GM18868 (cell line): ENCODE measurements around the gene NXF1.
"Not testable (repeated sequence)": the region's sequence is repeated elsewhere in the genome, so short reads cannot be mapped to it uniquely, and the experiment has no call there.

Experiments used
- ATAC-seq: cut with Tn5 transposase; IDR thresholded peaks from one replicate; pipeline ENCODE4 v1.9.1; 2021; ENCODE audit warnings: mild to moderate bottlenecking, moderate library complexity; ENCODE audit not compliant: unreplicated experiment

Gene NXF1

DNA sequence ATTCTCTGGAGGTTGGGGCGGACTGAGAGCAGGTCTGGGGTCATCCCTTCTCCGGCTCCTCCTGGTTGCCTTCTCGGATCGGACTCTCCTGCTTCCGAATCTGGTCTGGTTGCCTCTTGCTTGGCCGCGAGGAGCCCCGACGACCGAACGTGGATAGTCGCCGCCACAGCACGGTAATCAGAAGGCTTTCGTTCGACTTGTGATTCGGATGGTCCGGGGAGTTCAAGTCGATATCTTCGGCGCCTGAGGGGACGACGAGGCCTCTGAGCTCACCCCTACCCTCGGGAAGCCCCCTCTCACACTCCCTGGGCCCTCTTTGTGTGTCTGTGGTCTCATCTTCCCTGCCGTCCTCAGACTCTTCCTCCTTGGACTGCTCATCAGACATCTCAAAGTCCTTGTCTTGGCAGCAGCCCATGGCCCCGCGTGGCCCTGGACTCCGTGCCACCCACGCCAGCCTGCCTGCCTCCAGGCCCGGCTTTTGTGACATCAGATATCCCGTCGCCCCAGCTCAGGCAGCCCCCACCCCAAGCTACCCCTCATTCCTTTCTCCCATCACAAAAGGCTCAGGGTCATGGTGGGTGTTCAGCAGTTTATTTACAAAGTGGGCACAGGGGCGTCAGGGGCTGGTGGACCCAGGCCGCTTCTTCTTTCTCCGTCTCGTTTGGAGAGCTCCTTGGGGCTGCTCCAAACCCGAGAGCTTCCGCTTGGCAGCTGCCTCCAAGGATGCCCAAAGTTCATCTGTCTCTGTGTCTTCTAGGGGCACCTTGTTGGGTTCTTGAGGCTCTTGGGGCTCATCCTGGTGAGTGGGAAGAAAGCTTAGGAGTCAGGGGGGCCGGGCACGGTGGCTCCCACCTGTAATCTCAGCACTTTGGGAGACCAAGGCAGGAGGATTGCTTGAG lies 27.3 kb upstream of the NXF1 start, which contains the start of gene TEX54:
Gene TEX54 (minus strand): TSS at position 506 of the 899 bp plus-strand sequence.
- no peak for ATAC-seq

- peak; percentile 88 for ATAC-seq
These were observed 26.5 kb upstream of the NXF1 start, which contains the start of gene STX5 for GRCh38 chr11:62831520-62832335. Gene STX5 (minus strand): TSS chr11:62832051. CDS start chr11:62831243, 808 bp downstream.

GRCh38 chr11:62830904-62831519 lies 25.8 kb upstream of the NXF1 start:
- no peak for ATAC-seq

DNA sequence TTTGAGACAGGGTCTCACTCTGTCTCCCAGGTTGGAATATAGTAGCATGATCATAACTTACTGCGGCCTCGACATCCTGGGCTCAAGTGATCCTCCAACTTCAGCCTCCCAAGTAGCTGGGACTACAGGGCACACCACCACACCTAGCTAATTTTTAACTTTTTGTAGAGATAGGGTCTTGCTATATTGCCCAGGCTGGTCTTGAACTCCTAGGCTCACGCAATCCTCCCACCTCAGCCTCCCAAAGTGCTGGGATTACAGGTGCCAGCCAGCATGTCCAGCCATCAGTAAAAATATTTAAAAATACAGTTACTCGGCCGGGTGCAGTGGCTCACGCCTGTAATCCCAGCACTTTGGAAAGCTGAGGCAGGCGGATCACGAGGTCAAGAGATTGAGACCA lies 22.9 kb upstream of the NXF1 start:
- not testable (repeated sequence) for ATAC-seq

DNA sequence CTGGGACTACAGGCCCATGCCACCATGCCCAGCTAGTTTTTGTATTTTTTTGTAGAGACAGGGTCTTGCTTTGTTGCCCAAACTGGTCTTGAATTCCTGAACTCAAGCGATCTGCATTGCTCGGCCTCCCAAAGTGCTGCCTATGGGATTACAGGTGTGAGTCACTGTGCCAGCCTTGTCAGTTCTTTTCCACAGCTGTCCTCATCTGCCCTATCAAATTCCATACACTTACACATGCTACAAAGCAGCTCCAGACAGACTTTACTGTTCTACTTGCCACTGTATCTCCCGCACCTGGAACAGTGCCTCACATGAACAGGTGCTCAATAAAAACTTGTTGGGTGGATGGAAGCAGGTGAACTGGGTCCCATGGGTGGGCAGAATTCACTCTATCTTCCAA lies 18.4 kb upstream of the NXF1 start:
- ATAC-seq = no peak

GRCh38 chr11:62817129-62817528 lies 11.9 kb upstream of the NXF1 start:
- no peak for ATAC-seq

DNA sequence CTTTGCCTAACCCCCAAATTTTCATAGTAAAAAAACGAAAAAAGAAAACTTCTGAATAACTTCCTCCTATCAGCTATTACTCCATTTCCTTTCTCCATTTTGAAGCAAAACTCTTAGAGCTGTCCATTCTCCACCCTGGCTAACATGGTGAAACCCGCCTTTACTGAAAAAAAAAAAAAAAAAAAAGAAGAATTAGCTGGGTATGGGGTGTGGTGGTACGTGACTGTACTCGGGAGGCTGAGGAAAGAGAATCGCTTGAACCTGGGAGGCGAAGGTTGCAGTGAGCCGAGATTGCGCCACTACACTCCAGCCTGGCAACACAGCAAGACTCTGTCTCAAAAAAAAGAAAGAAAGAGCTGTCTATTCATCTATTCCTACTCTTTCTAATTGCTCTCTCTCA lies 11.3 kb upstream of the NXF1 start:
- no peak for ATAC-seq

GRCh38 chr11:62811659-62812058 lies 6.4 kb upstream of the NXF1 start:
- ATAC-seq = no peak

- no peak for ATAC-seq
These were observed 5.5 kb upstream of the NXF1 start for GRCh38 chr11:62810748-62811147.

DNA sequence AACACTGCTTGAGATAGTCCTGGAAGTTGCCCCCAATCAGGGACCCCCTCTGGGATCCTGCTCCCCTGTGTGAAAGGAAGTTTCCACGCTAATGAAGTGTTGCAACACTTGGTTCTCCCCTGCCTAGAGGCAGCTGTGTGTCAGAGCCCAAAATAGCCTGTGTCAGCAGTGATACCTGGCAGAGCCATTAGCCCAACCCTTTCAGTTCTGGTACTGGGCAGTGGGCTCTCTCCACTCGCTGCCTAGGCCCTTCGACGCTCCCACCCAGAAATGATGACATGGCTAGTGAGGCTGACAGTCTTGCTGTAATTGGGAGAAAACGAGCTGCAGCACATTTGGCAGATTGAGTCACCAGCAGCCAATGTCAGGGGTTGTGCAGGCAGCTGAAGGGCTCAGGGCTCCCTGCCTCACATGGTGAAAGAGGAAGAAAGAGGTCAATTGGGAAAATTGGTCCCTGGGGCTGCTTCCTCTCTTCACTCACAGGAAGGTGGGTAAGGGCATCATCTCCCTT lies 1.4 kb upstream of the NXF1 start:
- ATAC-seq = no peak

- peak; percentile 2 for ATAC-seq
These were observed 761 bp upstream of the NXF1 start for GRCh38 chr11:62805961-62806441.

- ATAC-seq = no peak
These were observed 747 bp downstream of the NXF1 start for GRCh38 chr11:62804310-62805075.

- ATAC-seq = no peak
These were observed 4.2 kb downstream of the NXF1 start for GRCh38 chr11:62801071-62801470.

DNA sequence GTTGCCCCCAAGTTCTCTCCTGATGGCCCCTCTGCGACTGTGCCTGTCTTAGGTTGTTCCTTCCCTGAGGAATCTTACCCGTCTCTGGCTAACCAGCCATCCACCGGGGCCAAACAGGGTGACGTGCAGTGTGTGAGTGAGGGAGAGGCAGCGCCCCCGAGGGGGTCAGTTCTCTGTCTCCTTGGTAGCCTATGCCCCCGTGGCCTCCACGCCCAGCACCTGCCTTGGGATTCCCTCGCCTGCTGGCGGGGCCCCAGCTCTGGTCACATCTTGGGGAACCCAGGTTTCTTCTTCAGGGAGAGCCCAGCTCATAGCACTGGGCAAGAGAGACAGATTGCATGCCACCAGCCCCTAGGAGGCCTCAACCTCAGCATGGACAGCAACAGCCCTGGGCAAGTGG lies 5.8 kb downstream of the NXF1 start:
- no peak for ATAC-seq

GRCh38 chr11:62796281-62796680 lies 9.0 kb downstream of the NXF1 start:
- no peak for ATAC-seq

GRCh38 chr11:62794201-62794775 lies 11.0 kb downstream of the NXF1 start:
- ATAC-seq = no peak

DNA sequence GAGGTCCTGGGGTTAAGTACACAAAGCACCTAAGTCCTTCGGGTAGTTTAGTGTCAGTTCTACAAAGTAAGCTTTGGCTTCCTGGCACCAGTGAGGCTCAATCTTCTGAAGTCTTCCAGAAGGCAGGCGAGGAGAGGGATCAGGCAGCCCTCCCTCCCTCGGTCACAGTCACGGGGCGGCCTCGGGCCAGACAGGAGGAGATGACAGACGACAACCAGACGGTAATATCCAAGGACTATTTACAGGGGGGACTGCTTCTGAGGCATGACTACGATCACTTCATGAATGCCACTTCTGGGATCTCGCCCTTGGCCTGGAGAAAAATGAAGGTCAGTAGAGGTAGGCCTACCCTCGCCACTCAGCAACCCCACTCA lies 13.1 kb downstream of the NXF1 start:
- no peak for ATAC-seq

DNA sequence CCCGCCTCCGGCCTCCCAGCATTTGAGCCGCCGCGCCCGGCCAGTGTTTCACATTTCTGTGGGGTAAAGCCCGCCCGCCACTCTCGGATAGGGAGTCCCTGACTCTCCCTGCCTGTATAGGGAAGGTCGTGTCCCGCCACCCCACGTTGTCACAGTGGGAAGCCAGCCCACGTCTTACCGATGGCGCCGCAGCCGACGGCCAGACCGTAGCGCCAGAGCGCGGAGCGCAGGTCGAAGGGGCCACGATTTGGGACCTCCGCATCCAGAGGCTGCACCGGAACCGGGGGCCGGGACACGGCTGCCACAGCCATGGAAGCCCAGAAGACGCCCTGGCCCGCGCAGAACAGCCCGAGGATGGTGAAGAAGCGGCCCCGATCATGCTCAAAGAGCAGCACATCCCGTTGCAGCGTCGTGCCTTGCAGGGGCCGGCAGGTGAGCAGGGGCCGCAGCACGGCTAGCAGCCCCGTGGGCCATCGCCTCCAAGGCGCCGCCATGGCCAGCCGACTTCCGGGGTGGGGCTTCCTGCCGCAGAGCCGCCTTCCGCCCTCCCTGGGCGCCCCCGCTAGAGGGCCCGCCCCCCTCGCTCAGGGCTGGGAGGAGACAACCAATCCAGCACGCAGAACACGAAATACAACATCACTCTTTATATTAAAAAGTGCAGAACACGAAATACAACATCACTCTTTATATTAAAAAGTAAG lies 13.6 kb downstream of the NXF1 start, which contains the start of gene TMEM223:
Gene TMEM223 (minus strand): TSS at position 506 of the 701 bp plus-strand sequence. CDS start 12 bp downstream, at position 494.
- peak; percentile 73 for ATAC-seq

DNA sequence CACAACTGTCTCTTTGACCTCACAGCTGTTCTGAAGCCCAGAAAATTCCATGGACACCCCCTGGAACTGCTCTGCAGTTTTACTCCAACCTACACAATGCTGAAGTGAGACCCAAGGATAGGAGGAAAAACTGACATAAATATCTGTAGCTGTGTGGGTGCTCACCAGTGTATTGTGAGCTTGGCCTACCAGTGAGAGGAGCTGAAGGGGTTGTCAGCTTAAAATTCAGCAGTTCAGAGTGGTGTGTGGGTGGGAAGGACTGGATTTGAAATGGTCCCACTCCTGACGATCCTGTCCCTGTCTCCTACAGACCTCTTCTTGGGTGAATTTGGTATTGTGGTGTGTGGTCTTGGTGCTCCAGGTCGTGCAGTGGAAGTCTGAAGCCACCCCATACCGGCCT lies 15.7 kb downstream of the NXF1 start:
- ATAC-seq = no peak
